Inflammatory macrophage treated with lipopolysaccharide for 1 hour (primary cell): ENCODE data around the gene KIF13A.
A peak's percentile ranks its signal among the peaks of the same experiment; 100 is the strongest.
"Not testable (repeated sequence)": the region's sequence is repeated elsewhere in the genome, so short reads cannot be mapped to it uniquely, and the experiment has no call there.

ENCODE experiments used
- DNase-seq, 2 donors: peaks; one replicate each; pipeline ENCODE4 v3.0.0-alpha.2; 2020 to 2022

Gene KIF13A

DNA sequence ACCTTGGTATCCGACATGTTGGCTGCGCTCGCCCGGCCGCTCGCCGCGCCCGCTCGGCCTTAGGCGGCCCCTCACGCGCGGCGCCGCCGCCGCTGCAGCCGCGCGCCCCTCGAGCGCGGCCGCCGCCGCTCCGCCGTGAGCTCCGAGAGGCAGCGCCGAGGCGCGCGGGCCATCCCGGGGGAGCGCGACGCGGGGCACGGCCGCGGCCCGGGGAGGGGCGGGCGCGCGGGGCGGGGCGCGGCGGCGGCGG lies at the start of gene KIF13A:
Gene KIF13A, minus strand, starts transcription at position 189 of the 250 bp plus-strand sequence. Its CDS starts 172 bp downstream, at position 17.
- no peak for DNase-seq

- no peak for DNase-seq
Measured at GRCh38 chr6:18036781-18037180, 49.3 kb upstream of the KIF13A start.

GRCh38 chr6:18035330-18035854 lies 48.0 kb upstream of the KIF13A start:
- DNase-seq, result no peak

DNA sequence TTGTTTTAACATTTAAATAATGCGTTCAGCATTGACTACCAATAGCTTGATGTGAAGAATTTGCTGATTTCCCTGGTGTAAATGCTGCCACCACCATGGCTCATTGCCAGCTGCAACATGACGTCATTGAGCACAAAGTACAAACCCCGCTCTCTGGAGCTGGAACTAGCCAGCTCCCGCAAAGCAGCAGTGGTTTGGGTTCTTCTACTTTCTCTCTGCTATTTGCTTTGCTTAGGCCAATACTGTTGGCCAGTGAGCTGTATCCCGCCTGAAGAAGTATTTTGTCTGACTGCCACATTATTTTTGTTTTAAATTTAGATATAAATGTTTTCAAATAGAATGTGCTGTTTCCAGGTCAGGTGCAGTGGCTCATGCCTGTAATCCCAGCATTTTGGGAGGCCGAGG lies 47.4 kb upstream of the KIF13A start:
- DNase-seq, result peak in 1 of 2 donors; percentile 6

GRCh38 chr6:18031680-18032256 lies 44.3 kb upstream of the KIF13A start:
- DNase-seq, result no peak

- no peak for DNase-seq
Measured at GRCh38 chr6:18031189-18031588, 43.8 kb upstream of the KIF13A start.

GRCh38 chr6:18028332-18028731 lies 40.9 kb upstream of the KIF13A start:
- DNase-seq, result no peak

GRCh38 chr6:18025596-18025995 lies 38.2 kb upstream of the KIF13A start:
- DNase-seq, result no peak

GRCh38 chr6:18024876-18025275 lies 37.4 kb upstream of the KIF13A start:
- no peak for DNase-seq

GRCh38 chr6:18023891-18024290 lies 36.5 kb upstream of the KIF13A start:
- DNase-seq, result no peak

DNA sequence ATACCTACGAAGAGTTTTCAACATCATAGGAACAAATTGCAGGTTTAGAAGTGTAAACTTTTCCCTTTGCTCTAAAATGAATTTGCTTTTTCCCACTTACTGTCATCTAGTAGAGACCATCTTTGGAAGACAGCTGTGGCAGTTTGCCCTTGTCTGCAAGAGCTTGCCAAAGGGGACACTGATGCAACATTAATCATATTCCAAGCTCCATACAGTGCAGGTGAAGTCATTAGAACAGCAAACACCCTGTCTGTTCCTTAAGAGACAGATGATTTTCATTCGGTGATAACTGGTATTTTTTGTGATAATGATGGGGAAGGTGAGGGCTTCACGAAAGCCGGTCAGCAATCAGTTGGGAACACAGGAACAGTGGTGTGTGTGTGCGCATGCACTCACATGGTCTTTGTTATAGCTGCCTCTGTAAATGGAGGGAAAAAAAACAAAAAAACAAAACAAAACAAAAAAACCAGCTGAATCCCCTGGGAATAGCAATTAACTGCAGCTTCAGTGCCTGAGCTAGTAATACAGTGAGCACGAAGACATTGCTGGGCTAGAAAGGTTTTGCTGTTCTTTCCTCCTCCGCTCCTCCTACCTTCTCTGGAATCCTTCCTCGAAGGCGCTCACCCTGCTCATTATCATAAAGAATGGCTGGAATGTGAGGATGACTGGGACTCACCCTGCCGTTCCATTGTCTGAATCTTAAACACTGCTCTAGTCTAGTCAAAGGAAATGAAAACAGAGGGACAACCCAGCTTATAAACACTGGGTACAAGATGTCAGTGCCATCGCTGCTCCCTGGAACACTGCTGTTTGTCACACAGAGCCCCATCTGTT lies 35.2 kb upstream of the KIF13A start:
- no peak for DNase-seq

DNA sequence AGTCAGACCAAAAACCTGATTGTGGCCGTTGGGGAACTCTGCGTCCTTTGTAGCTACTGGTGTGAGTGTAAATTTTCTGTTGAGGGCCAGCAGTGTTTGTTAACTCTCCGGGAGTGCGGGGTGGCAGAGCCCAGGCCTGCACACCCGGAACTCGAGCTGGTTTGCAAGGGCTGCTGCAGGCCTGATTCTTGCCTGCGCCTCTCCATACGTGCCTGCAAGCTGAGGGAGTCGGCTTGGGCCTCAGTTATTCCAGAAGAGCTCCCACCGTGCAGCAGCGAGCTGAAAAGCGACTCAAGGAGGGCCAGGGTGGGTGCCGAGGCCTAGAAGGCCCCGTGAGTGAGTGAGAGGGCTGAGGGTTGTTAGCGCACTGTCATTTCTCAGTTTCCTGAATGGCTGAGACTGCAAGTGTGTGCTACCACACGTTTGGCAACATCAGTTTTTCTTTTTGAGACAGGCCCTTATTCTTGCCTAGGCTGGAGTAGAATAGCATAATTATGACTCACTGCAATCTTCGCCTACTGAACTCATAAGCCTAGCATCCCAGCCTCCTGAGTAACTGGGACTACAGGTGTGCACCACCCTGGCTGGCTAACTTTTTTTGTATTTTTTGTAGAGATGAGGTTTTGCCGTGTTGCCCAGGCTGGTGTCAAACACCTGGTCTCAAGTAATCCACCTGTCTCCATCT lies 33.9 kb upstream of the KIF13A start:
- no peak for DNase-seq

- not testable (repeated sequence) for DNase-seq
Measured at GRCh38 chr6:18020545-18020944, 33.1 kb upstream of the KIF13A start.

GRCh38 chr6:18019539-18020534 lies 32.4 kb upstream of the KIF13A start:
- DNase-seq, result no peak

DNA sequence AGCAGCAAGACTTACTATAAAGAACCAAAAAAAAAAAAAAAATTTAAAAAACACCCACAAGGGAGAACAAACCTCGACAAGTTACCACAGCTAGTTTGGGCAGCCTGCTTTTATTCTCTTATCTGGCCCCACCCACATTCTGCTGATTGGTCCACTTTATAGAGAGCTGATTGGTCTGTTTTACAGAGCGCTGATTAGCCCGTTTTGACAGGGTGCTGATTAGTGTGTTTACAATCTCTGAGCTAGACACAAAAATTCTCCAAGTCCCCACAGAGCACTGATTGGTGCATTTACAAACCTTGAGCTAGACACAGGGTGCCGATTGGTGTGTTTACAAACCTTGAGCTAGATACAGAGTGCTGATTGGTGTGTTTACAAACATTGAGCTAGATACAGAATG lies 31.7 kb upstream of the KIF13A start:
- not testable (repeated sequence) for DNase-seq

GRCh38 chr6:18016698-18017097 lies 29.3 kb upstream of the KIF13A start:
- no peak for DNase-seq

DNA sequence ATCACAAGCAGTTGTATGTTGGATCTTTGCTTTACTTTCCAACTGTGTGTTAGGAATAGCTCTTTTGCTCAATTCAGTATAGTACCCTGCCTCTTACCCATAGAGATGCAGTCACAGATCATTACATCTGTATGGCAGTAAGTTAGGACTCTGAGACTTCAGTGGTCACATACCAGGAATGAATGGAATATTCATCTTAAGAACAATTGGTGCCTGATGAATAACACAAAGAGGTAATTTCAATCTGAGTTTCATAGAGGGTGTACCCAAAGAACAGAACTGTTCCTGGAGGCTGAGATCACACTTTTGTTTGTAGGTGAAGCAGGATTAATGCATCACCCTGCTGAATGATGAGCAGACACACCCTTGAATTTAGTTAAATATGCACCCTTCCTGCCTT lies 28.7 kb upstream of the KIF13A start:
- DNase-seq, result no peak

DNA sequence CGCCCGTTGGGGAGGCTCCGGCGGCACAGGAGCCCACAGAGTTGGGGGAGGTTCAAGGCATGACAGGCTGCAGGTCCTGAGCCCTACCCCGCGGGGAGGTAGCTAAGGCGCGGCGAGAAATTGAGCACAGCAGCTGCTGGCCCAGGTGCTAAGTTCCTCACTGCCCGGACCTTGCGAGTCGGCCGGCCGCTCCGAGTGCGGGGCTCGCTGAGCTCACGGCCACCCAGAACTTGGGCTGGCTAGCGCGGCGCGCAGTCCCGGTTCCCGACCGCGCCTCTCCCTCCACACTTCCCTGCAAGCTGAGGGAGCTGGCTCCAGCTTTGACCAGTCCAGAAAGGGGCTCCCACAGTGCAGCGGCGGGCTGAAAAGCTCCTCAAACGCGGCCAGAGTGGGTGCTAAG lies 23.9 kb upstream of the KIF13A start:
- no peak for DNase-seq

- not testable (repeated sequence) for DNase-seq
Measured at GRCh38 chr6:18010540-18010939, 23.1 kb upstream of the KIF13A start.

DNA sequence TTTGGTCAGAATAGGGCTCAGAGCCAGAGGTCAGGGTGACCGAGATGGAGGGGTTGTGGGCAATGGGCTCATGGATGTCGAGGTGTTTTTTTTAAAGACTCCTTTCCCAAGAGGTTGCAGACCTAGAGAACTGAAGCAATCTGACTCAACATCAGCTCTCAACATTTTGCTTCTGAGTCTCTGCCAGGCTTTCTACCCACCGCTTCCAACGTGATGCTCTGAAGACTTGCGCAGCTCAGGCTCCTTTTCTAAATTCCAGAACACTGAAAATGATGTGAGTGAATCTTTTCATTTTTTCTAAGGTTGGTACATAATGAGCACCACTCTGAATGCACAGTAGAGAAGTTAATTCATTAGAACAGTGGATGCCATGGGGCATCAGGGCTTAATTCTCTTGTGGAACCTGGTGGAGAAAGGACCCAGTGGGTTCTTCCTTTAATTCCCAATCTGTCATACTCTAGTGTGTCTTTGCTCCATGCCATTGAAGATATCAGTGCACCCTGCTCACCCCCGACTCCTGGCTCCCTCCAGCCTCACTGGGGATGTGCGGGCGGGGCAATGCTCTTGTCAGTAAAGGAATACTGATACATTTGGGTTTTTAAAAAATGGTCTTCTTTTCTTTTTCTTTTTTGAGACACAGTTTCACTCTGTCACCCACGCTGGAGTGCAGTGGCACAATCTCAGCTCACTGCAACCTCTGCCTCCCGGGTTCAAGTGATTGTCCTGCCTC lies 17.0 kb upstream of the KIF13A start:
- no peak for DNase-seq

GRCh38 chr6:17999425-17999824 lies 12.0 kb upstream of the KIF13A start:
- DNase-seq, result no peak

DNA sequence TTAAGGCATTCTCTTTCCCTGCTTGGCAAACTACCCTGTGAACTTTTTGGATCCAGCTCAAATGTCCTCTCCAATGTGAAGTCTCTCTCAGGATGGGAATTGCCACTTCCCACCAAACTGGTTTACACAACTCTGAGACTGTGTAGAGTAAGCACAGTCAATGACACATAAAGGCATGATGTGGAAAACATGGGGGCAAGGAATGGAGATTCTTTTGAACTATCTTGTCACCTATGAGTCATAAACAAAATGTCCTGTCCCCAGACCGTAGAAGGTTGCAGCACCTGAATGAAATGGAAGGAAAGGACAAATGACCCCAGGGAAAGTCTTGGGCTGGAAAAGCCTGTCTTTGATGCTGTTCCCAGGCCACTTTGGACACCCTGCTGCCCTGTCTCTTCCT lies 11.0 kb upstream of the KIF13A start:
- DNase-seq, result peak; percentile 25 to 57
